Breast epithelium (tissue), 3 donors: ENCODE measurements around the gene WDR72.

ENCODE experiments used
- POLR2A ChIP-seq: fragments of 450-650 bp; IDR thresholded peaks from one replicate; pipeline ENCODE4 v1.6.1; 2016; ENCODE audit warnings: antibody characterized with exemption, mild to moderate bottlenecking, moderate library complexity
- POLR2AphosphoS5 ChIP-seq, 3 donors: sonication (generic); formaldehyde crosslinking; IDR thresholded peaks; one replicate each; pipeline ENCODE4 v1.6.1; 2017; ENCODE audit warnings: antibody characterized with exemption in 3 of 3
- TF ChIP-seq, protein P1 (sequence below), 3 donors: fragments of 450-650 bp; IDR thresholded peaks; one replicate each; pipeline ENCODE4 v1.5.1; 2016 to 2017; ENCODE audit warnings: antibody characterized with exemption in 3 of 3, mild to moderate bottlenecking in 3 of 3, moderate library complexity in 3 of 3

GRCh38 chr15:53565721-53566120, 193.7 kb downstream of the WDR72 start:
- TF ChIP-seq, protein P1, sequence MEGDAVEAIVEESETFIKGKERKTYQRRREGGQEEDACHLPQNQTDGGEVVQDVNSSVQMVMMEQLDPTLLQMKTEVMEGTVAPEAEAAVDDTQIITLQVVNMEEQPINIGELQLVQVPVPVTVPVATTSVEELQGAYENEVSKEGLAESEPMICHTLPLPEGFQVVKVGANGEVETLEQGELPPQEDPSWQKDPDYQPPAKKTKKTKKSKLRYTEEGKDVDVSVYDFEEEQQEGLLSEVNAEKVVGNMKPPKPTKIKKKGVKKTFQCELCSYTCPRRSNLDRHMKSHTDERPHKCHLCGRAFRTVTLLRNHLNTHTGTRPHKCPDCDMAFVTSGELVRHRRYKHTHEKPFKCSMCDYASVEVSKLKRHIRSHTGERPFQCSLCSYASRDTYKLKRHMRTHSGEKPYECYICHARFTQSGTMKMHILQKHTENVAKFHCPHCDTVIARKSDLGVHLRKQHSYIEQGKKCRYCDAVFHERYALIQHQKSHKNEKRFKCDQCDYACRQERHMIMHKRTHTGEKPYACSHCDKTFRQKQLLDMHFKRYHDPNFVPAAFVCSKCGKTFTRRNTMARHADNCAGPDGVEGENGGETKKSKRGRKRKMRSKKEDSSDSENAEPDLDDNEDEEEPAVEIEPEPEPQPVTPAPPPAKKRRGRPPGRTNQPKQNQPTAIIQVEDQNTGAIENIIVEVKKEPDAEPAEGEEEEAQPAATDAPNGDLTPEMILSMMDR (IDR thresholded peaks at IDR 0.05), result no peak
- TF ChIP-seq POLR2A (no peak), POLR2AphosphoS5 (IDR thresholded peaks at IDR 0.05) (no peak)
